Smooth muscle cell (in vitro differentiated cells): ENCODE measurements around the gene MBNL2. TPM values are rescaled to one million over a fixed set of nuclear protein-coding genes. Genes with fewer than 3 reads are reported as not detected.

Source experiments
- DNase-seq: peaks from one replicate; lab custom pipeline; 2025; ENCODE audit not compliant: unreplicated experiment; lab: John Stamatoyannopoulos, UW
- H2AFZ ChIP-seq: fragments of 200-600 bp; sonication (generic); 2 replicates; pipeline ENCODE4 v1.6.0; 2016; ENCODE audit warnings: antibody characterized with exemption, low read depth, mild to moderate bottlenecking
- H3F3A ChIP-seq: fragments of 200-600 bp; sonication (generic); 2 replicates; pipeline ENCODE4 v1.6.0; 2017; ENCODE audit warnings: antibody characterized with exemption, low read depth
- H3K27ac ChIP-seq: fragments of 200-600 bp; sonication (generic); 2 replicates; pipeline ENCODE4 v1.5.1; 2016; ENCODE audit warnings: low read depth, mild to moderate bottlenecking
- H3K27me3 ChIP-seq: fragments of 200-600 bp; sonication (generic); 2 replicates; pipeline ENCODE4 v1.6.1; 2016; ENCODE audit warnings: low read depth, mild to moderate bottlenecking
- H3K36me3 ChIP-seq: fragments of 200-600 bp; sonication (generic); 2 replicates; pipeline ENCODE4 v1.5.1; 2016; ENCODE audit warnings: low read depth
- H3K4me1 ChIP-seq: fragments of 200-600 bp; sonication (generic); 2 replicates; pipeline ENCODE4 v1.5.1; 2016; ENCODE audit warnings: low read depth
- H3K4me2 ChIP-seq: fragments of 200-600 bp; sonication (generic); 2 replicates; pipeline ENCODE4 v1.6.0; 2016; ENCODE audit warnings: mild to moderate bottlenecking
- H3K4me3 ChIP-seq: fragments of 200-600 bp; sonication (generic); 2 replicates; pipeline ENCODE4 v1.5.1; 2016; ENCODE audit warnings: mild to moderate bottlenecking
- H3K79me2 ChIP-seq: fragments of 200-600 bp; sonication (generic); 2 replicates; pipeline ENCODE4 v1.6.0; 2016; ENCODE audit warnings: low read depth, mild to moderate bottlenecking
- H3K9ac ChIP-seq: fragments of 200-600 bp; sonication (generic); 2 replicates; pipeline ENCODE4 v1.6.0; 2016; ENCODE audit warnings: low read depth
- H3K9me3 ChIP-seq: fragments of 200-600 bp; sonication (generic); replicated peaks from 2 replicates; pipeline ENCODE4 v1.5.1; 2016; ENCODE audit warnings: low read depth
- H4K20me1 ChIP-seq: fragments of 200-600 bp; sonication (generic); 2 replicates; pipeline ENCODE4 v1.6.0; 2016; ENCODE audit warnings: low read depth
- WGBS: methylation state at CpG from one replicate; pipeline ENCODE4 v1.1.7; 2016; ENCODE audit warnings: low lambda C conversion rate; 5-methylcytosine and 5-hydroxymethylcytosine counted together
- polyA plus RNA-seq: library from polyadenylated mRNA; unstranded; fragments of >200 nt; fragmentation: Nextera tagmentation; extraction: Ambion mirVana; gene quantifications from 2 replicates; pipeline ENCODE4 v1.2.1, GENCODE V29; 2016
- total RNA-seq: library from RNA; depleted of rRNA; stranded (reverse); fragments of >200 nt; gene quantifications from 2 replicates; pipeline ENCODE4 v1.2.3, GENCODE V29; 2014
- TF ChIP-seq, protein P1 (sequence below): fragments of 200-600 bp; sonication (generic); IDR thresholded peaks from 2 replicates; pipeline ENCODE4 v1.5.1; 2017; ENCODE audit warnings: borderline replicate concordance, mild to moderate bottlenecking, antibody characterized with exemption; ENCODE audit not compliant: insufficient read depth, poor library complexity, severe bottlenecking

MBNL2 gene
- total and polyA plus RNA-seq, 2 experiments from 2014 or later = 33.7 to 120 TPM

DNA sequence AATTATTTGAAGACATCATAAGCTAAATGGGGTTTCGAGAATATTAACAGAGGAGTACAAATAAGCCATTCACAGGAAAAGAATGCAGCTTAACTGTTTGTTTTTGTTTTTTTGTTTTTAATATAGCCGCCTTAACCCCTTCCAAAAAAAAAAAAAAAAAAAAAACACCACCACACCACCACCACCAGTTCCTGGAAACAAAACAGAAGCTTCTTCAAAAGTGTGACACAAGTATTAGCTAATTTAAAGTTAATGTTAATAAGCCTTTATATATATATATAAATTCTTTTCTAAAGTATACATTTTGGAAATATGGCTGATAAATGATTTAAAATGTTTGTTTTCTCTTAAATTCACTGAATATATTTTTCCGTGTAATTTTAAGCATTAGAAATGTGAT lies 213.2 kb downstream of the MBNL2 start:
- H3K9ac ChIP-seq = peak overlapping the region; percentile 74

DNA sequence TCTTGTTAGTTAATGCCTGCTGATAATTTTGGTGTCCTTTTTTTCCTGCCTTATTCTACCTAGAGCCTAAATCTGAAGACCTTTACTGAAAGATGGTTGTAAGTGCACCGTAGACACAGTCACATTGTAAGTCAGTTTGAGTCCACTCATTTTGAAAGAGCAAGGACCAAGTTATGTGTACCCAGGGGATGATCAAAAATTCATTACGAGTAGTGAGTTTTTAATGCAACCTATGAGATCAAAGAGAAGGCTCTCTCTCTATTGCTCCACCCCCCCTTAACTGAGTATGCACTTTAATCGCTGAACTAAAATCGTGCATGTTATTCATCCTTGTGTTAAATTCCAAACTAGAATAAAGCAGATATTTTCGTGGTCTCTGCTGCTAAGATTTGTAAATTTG lies 213.7 kb downstream of the MBNL2 start:
- Histone ChIP-seq H2AFZ (no peak overlapping the region), H3K79me2 (peaks cover 65% of the 10 kb centered on the region), H3K4me2 (peak overlapping the region; percentile 98), H3K4me1 (peaks cover 32% of the 10 kb centered on the region), H3K9ac (peak overlapping the region; percentile 48), H4K20me1 (peaks cover 50% of the 10 kb centered on the region), H3F3A (no peaks in the 10 kb centered on the region), H3K4me3 (peak overlapping the region; percentile 91), H3K9me3 (no peaks in the 10 kb centered on the region), H3K27ac (no peak overlapping the region), H3K36me3 (no peaks in the 10 kb centered on the region), H3K27me3 (no peaks in the 10 kb centered on the region)
- TF ChIP-seq, protein P1, sequence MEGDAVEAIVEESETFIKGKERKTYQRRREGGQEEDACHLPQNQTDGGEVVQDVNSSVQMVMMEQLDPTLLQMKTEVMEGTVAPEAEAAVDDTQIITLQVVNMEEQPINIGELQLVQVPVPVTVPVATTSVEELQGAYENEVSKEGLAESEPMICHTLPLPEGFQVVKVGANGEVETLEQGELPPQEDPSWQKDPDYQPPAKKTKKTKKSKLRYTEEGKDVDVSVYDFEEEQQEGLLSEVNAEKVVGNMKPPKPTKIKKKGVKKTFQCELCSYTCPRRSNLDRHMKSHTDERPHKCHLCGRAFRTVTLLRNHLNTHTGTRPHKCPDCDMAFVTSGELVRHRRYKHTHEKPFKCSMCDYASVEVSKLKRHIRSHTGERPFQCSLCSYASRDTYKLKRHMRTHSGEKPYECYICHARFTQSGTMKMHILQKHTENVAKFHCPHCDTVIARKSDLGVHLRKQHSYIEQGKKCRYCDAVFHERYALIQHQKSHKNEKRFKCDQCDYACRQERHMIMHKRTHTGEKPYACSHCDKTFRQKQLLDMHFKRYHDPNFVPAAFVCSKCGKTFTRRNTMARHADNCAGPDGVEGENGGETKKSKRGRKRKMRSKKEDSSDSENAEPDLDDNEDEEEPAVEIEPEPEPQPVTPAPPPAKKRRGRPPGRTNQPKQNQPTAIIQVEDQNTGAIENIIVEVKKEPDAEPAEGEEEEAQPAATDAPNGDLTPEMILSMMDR = no peak
- no peak for DNase-seq
- WGBS = 40% methylated on average over 5 of the region's 5 CpGs

More for the DNA sequence above, 213.2 kb downstream of the MBNL2 start:
- WGBS = 23% methylated on average over 3 of the region's 3 CpGs
- H3K79me2 ChIP-seq = peaks cover 60% of the 10 kb centered on the region
- H3K4me1 ChIP-seq = peaks cover 32% of the 10 kb centered on the region
- no peak for DNase-seq
- no peaks in the 10 kb centered on the region for H3K9me3 ChIP-seq
- H3K4me2 ChIP-seq = peak overlapping the region; percentile 98
- H3K4me3 ChIP-seq = peak overlapping the region; percentile 91
- H3K27me3 ChIP-seq = no peaks in the 10 kb centered on the region
- no peaks in the 10 kb centered on the region for H3K36me3 ChIP-seq
- no peaks in the 10 kb centered on the region for H3F3A ChIP-seq
- TF ChIP-seq, protein P1 = no peak
- H3K27ac ChIP-seq = no peak overlapping the region
- peaks cover 45% of the 10 kb centered on the region for H4K20me1 ChIP-seq
- peak overlapping the region; percentile 84 for H2AFZ ChIP-seq

DNA sequence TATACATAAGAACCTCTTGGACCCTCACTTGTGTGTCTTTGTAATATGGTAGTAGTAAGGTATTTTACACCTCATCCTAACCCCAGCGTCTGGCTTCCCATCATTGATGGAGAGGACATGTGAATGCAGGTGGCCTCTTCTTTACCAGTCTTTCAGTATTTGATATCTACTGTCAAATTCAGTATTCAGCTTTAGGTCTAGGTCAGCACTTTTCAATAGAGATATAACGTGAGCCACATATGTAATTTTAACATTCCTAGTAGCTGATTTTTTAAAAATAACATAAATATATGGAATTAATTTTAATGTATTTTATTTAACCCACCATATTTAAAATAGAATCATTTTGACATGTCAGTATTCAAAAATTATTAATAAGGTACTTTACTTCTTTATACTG lies 214.7 kb downstream of the MBNL2 start:
- no peaks in the 10 kb centered on the region for H3F3A ChIP-seq
- H3K36me3 ChIP-seq = no peaks in the 10 kb centered on the region
- H3K9ac ChIP-seq = no peak overlapping the region
- no peak overlapping the region for H2AFZ ChIP-seq
- H4K20me1 ChIP-seq = peaks cover 59% of the 10 kb centered on the region
- TF ChIP-seq, protein P1 = no peak
- WGBS = 94% methylated on average over 2 of the region's 2 CpGs
- peaks cover 75% of the 10 kb centered on the region for H3K79me2 ChIP-seq
- H3K4me3 ChIP-seq = no peak overlapping the region
- peaks cover 30% of the 10 kb centered on the region for H3K4me1 ChIP-seq
- no peaks in the 10 kb centered on the region for H3K27me3 ChIP-seq
- DNase-seq = no peak
- H3K27ac ChIP-seq = no peak overlapping the region
- no peaks in the 10 kb centered on the region for H3K9me3 ChIP-seq
- peak overlapping the region; percentile 98 for H3K4me2 ChIP-seq

DNA sequence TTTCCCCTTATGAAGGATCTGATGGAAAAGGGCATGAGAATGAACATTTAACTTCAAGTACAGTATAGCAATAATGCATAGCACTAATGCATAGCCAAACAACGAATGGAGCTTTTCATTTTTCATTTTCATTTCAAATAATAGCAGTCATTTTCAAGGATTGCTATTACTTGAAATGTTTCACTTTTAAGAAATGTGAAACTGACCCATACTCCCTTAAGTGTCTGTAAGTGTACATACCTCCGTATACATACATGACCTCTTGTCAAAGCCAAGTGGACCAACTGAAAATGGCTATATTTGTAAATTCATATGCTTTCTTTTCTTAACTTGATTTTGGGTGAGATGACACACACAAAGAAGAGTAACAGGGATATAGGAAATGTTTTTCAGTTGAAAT lies 215.6 kb downstream of the MBNL2 start:
- no peak overlapping the region for H3K9ac ChIP-seq
- peaks cover 84% of the 10 kb centered on the region for H3K79me2 ChIP-seq
- H3F3A ChIP-seq = no peaks in the 10 kb centered on the region
- peaks cover 66% of the 10 kb centered on the region for H4K20me1 ChIP-seq
- no peak overlapping the region for H2AFZ ChIP-seq
- H3K4me3 ChIP-seq = no peak overlapping the region
- H3K9me3 ChIP-seq = no peaks in the 10 kb centered on the region
- no peak for DNase-seq
- no peak overlapping the region for H3K27ac ChIP-seq
- H3K4me2 ChIP-seq = peak overlapping the region; percentile 98
- no peaks in the 10 kb centered on the region for H3K36me3 ChIP-seq
- TF ChIP-seq, protein P1 = no peak
- peaks cover 24% of the 10 kb centered on the region for H3K4me1 ChIP-seq
- WGBS = 97% methylated on average over 2 of the region's 2 CpGs
- no peaks in the 10 kb centered on the region for H3K27me3 ChIP-seq
